Measurements from ENCODE around the gene CYTH1. TPM values are rescaled to one million over a fixed set of nuclear protein-coding genes. Genes with fewer than 3 reads are reported as not detected.

The CYTH1 gene
- total and polyA plus RNA-seq, 7 donors: 18.7 to 40.4 (median 29.8) TPM

DNA sequence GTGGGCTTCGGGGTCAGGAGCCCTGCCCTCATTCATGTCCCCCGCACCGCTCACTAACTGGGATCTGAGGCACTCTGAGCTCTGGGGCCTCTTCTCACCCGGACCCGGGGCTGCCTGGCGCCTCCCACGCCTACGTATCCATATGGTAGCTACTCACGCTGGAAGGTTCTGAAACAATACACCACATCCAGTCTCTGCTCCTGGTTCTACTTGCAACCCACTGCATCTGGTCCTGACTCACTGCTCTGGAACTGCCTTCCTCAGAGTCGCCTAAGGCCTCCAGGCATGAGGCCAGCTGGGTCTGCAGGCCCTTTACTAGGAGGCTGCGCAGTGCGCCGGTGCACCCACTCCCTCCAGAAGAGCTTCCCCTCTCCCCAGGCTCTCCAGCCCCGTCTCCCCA is 40.5 kb upstream of the CYTH1 start:
- no peak for ATAC-seq
- intact Hi-C loops (cut with DNase I): no loop called here
- no peaks in the 10 kb centered on the region for H3K27me3 ChIP-seq (ENCODE audit: insufficient read depth in 3 of 3, low read length in 2 of 3)
- H3K9me3 ChIP-seq: no peaks in the 10 kb centered on the region
- H3K27ac ChIP-seq: no peak overlapping the region
- TF ChIP-seq, protein P1, sequence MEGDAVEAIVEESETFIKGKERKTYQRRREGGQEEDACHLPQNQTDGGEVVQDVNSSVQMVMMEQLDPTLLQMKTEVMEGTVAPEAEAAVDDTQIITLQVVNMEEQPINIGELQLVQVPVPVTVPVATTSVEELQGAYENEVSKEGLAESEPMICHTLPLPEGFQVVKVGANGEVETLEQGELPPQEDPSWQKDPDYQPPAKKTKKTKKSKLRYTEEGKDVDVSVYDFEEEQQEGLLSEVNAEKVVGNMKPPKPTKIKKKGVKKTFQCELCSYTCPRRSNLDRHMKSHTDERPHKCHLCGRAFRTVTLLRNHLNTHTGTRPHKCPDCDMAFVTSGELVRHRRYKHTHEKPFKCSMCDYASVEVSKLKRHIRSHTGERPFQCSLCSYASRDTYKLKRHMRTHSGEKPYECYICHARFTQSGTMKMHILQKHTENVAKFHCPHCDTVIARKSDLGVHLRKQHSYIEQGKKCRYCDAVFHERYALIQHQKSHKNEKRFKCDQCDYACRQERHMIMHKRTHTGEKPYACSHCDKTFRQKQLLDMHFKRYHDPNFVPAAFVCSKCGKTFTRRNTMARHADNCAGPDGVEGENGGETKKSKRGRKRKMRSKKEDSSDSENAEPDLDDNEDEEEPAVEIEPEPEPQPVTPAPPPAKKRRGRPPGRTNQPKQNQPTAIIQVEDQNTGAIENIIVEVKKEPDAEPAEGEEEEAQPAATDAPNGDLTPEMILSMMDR (IDR thresholded peaks at IDR 0.05): no peak
- 92 to 97% (median 93%) methylated on average over 14 of the region's 14 CpGs for WGBS, 3 donors
- H3K4me1 ChIP-seq: no peaks in the 10 kb centered on the region
- peak in 1 of 2 donors; percentile 51 for DNase-seq
- peaks cover 5 to 99% of the 10 kb centered on the region in 2 donors for H3K36me3 ChIP-seq (ENCODE audit: insufficient read depth in 1 of 2, low read depth in 1 of 2)
- no peak overlapping the region for H3K4me3 ChIP-seq

DNA sequence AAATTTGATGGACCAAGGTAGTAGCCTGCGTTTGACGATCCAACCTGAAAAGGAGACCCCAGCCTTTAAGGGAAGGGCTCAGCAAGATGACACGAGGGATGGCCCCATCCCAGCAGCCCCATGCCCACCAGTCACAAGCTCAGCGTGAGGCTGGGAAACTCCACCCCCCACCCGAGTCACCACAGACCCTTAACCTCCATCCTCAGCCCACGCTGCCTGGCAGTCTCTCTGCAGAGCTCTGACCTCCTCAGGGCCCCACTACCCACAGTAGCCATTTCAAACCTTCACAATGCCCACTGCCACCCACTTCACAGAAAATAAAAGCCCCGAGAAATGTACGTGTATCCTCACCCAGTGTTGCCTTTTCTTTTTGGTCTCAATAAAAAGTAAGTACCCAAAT is 39.9 kb upstream of the CYTH1 start:
- DNase-seq (peak in 1 of 2 donors; percentile 26), ATAC-seq (no peak)
- Histone ChIP-seq H3K4me1 (no peaks in the 10 kb centered on the region), H3K4me3 (no peak overlapping the region), H3K36me3 (ENCODE audit: insufficient read depth in 1 of 2, low read depth in 1 of 2) (peaks cover 6 to 99% of the 10 kb centered on the region in 2 donors), H3K27me3 (ENCODE audit: insufficient read depth in 3 of 3, low read length in 2 of 3) (no peaks in the 10 kb centered on the region), H3K27ac (no peak overlapping the region), H3K9me3 (no peaks in the 10 kb centered on the region)
- TF ChIP-seq, protein P1 (IDR thresholded peaks at IDR 0.05): no peak
- intact Hi-C loops (cut with DNase I): no loop called here
- WGBS, 3 donors: 92 to 95% (median 94%) methylated on average over 8 of the region's 8 CpGs

DNA sequence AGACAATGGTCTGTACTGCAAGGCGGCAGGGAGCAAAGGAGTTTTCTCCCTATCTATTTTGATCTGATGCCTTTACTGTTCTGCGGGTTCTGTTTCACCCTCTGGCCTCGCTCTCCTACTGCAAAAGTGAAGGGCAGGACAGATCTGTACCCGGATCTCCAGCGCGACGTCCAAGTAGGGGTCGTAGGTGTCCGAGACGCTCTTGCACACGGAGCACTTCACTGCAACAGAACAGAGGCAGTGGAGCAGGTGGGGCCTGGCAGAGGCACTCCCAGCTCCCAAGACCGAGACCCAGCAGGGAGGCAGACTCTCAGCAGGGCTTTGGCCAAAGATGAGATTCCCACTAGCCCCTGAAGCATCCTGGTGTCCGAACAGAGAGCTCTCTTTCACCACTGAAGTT is 38.8 kb upstream of the CYTH1 start:
- WGBS, 3 donors: 89 to 96% (median 92%) methylated on average over 13 of the region's 13 CpGs
- TF ChIP-seq, protein P1 (IDR thresholded peaks at IDR 0.05): no peak
- no peak overlapping the region for H3K27ac ChIP-seq
- no peaks in the 10 kb centered on the region for H3K27me3 ChIP-seq (ENCODE audit: insufficient read depth in 3 of 3, low read length in 2 of 3)
- ATAC-seq: no peak
- H3K4me1 ChIP-seq: no peaks in the 10 kb centered on the region
- H3K36me3 ChIP-seq (ENCODE audit: insufficient read depth in 1 of 2, low read depth in 1 of 2): peaks cover 8 to 99% of the 10 kb centered on the region in 2 donors
- no peaks in the 10 kb centered on the region for H3K9me3 ChIP-seq
- intact Hi-C loops (cut with DNase I): no loop called here
- peak in 1 of 2 donors; percentile 28 for DNase-seq
- H3K4me3 ChIP-seq: no peak overlapping the region

DNA sequence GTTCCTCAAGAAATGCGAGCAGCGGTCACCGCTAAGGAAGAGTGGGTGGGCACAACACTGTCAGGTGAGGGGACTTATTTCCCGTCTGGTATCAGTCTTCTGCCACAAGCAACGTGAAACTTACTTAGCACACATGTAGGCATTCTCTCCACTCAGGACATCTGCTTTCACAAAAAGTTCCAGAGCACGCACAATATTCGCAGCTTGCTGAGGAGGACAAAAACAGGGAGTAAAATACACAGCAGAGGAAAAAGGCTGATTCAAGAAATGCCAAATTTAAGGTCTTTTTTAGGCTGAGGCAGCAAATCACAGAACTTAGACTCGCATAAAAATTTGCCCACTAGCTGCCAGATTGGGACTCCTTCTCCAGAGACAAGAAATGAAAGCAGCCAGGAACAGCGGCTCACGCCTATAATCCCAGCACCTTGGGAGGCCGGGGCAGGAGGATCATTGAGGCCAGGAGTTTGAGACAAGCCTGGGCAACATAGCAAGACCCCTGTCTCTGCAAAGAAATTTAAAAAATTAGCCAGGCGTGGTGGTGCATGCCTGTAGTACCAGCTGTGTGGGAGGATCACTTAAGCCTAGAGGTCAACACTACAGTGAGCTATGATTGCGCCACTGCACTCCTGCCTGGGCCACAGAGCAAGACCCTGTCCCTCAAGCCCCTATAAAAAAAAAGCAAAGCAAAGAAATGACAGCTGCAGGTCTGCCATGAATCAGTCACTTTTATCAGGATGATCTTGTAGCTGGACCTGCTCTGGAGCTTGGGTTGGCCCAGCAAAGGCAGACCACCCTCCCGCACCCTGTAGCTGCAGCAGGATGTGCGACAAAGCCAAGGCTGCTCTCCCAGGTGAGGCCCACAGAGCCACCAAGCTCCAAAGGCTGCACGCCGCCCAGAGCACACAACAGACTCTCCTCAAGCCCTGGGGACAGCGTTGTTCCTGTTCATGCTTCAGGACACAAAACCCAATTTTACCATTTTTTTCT is 38.0 kb upstream of the CYTH1 start:
- no peaks in the 10 kb centered on the region for H3K27me3 ChIP-seq (ENCODE audit: insufficient read depth in 3 of 3, low read length in 2 of 3)
- intact Hi-C loops (cut with DNase I): no loop called here
- H3K4me3 ChIP-seq: no peak overlapping the region
- peaks cover 11 to 99% of the 10 kb centered on the region in 2 donors for H3K36me3 ChIP-seq (ENCODE audit: insufficient read depth in 1 of 2, low read depth in 1 of 2)
- no peaks in the 10 kb centered on the region for H3K4me1 ChIP-seq
- TF ChIP-seq, protein P1 (IDR thresholded peaks at IDR 0.05): no peak
- DNase-seq (peak in 1 of 2 donors; percentile 30), ATAC-seq (no peak)
- WGBS, 3 donors: 93 to 95% (median 94%) methylated on average over 18 of the region's 18 CpGs
- no peaks in the 10 kb centered on the region for H3K9me3 ChIP-seq
- peak overlapping the region; percentile 6 for H3K27ac ChIP-seq
